Brain microvascular endothelial cell (primary cell): ENCODE data around the gene FAM174B.

Source experiments
- DNase-seq: peaks from one replicate; pipeline ENCODE4 v3.0.0-alpha.2; 2020
- H3K27ac ChIP-seq: fragments of 250-450 bp; sonication (Bioruptor Pico); 2 replicates; pipeline ENCODE4 v1.5.1; 2020; ENCODE audit warnings: mild to moderate bottlenecking, moderate library complexity
- H3K27me3 ChIP-seq: fragments of 250-450 bp; sonication (Bioruptor Pico); replicated peaks from 2 replicates; pipeline ENCODE4 v1.5.1; 2020; ENCODE audit warnings: mild to moderate bottlenecking
- H3K36me3 ChIP-seq: fragments of 250-450 bp; sonication (Bioruptor Pico); replicated peaks from 2 replicates; pipeline ENCODE4 v1.5.1; 2020; ENCODE audit warnings: mild to moderate bottlenecking
- H3K4me3 ChIP-seq: 2 replicates; pipeline ENCODE4 v1.5.1; 2011; ENCODE audit warnings: low read depth, mild to moderate bottlenecking, control low read depth, low read length, moderate library complexity
- in situ Hi-C: cut with HindIII; loops from 2 replicates; pipeline ENCODE4 v1.10.0; 2017; ENCODE audit warnings: low sequenced_read_pairs, low pct_ligation_motif_present
- TF ChIP-seq, protein P1 (sequence below): IDR thresholded peaks from 2 replicates; pipeline ENCODE4 v1.5.1; 2011; ENCODE audit warnings: low read depth, mild to moderate bottlenecking, moderate library complexity, low read length, control low read depth, inconsistent platforms; ENCODE audit errors: missing control alignments

FAM174B gene

DNA sequence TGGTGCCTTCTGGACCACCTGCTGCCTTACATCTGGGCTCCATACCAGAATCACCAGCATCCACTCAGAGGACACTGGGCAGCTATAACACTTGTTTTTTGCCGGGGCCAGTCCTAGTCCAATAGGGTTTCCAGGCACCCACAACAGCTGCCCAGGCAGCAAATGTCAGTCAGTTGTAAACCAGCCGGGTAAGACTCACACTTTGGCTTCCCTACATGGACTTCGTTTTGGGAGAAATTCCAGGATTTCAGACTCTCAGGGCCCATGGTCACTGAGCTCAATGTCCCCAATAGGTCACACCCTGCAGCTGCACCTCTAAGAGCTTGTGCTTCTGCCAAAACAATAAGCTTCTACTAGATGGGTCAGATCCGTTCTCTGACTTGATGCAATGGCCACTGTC is 83.8 kb downstream of the FAM174B start:
- Histone ChIP-seq H3K27ac (no peak overlapping the region), H3K27me3 (no peaks in the 10 kb centered on the region), H3K4me3 (no peak overlapping the region), H3K36me3 (no peaks in the 10 kb centered on the region)
- DNase-seq = no peak
- in situ Hi-C loops = no loop called here
- TF ChIP-seq, protein P1, sequence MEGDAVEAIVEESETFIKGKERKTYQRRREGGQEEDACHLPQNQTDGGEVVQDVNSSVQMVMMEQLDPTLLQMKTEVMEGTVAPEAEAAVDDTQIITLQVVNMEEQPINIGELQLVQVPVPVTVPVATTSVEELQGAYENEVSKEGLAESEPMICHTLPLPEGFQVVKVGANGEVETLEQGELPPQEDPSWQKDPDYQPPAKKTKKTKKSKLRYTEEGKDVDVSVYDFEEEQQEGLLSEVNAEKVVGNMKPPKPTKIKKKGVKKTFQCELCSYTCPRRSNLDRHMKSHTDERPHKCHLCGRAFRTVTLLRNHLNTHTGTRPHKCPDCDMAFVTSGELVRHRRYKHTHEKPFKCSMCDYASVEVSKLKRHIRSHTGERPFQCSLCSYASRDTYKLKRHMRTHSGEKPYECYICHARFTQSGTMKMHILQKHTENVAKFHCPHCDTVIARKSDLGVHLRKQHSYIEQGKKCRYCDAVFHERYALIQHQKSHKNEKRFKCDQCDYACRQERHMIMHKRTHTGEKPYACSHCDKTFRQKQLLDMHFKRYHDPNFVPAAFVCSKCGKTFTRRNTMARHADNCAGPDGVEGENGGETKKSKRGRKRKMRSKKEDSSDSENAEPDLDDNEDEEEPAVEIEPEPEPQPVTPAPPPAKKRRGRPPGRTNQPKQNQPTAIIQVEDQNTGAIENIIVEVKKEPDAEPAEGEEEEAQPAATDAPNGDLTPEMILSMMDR = no peak

DNA sequence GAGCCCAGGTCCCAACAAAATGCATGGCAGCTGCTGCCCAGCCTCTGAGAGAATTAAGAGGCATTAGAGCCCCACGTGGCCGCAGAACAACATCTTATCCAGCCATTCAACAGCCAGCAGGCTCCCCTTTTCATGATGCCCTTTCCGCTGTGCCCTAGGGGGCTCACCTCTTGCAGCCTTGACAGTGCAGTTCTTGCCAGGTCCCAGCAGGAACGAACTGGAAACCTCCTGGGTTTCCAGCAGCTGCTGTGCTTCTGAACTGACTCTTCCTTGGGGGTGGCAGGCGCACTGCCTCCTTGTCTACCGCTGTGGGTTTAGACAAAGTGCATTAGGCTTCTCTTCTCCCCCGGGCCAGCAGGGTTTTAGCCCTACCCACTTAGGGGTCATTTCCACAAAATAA is 85.2 kb downstream of the FAM174B start:
- Histone ChIP-seq H3K36me3 (no peaks in the 10 kb centered on the region), H3K27ac (no peak overlapping the region), H3K4me3 (no peak overlapping the region), H3K27me3 (no peaks in the 10 kb centered on the region)
- TF ChIP-seq, protein P1 = no peak
- DNase-seq = no peak
- in situ Hi-C loops = no loop called here

DNA sequence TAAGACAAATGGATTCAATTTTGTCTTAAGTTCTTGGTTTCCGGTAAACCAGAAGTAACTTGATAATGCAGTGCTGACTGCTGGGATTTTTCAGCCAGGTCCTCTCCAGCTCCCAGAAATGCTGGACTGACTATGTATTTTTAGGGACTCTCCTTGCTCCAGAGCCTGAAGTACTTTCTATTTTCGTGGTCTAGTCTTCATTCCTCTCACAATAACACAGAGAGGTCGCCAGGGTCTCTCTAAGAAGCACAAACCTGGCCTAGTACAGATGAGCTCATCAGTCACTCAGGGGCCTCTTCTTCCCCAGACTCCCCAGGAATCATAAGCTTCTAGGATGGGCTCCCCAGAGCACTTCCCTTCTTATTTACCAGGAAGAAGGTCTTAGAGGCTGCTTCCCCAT is 85.8 kb downstream of the FAM174B start:
- no peaks in the 10 kb centered on the region for H3K27me3 ChIP-seq
- H3K27ac ChIP-seq = no peak overlapping the region
- no peak for DNase-seq
- in situ Hi-C loops = no loop called here
- no peaks in the 10 kb centered on the region for H3K36me3 ChIP-seq
- TF ChIP-seq, protein P1 = no peak
- H3K4me3 ChIP-seq = no peak overlapping the region
